ENCODE data around the gene COQ10A. TPM values are rescaled to one million over a fixed set of nuclear protein-coding genes. Genes with fewer than 3 reads are reported as not detected.

COQ10A gene
- total RNA-seq, 1 donor from 2014 or later: 7.3 TPM

DNA sequence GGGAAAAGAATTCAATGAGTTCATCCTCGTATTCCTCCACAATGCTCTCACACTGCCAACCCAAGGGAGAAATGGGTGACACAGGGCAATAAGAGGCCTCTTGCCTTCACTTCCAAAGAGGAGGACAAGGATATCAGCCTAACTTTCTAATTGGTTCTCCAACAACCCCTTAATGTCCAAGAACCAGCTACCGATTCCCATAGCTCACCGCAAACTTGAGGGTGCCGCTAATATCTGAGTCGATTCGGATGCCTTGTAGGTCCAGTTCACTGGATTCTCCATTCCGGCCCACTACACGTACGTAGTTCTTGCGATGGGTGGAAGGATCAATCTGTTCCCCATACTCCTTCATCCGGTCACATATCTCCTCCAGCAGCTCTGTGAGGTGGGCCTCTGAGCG lies 44.3 kb downstream of the COQ10A start:
- DNase-seq (ENCODE audit: low read depth, low spot score): no peak

DNA sequence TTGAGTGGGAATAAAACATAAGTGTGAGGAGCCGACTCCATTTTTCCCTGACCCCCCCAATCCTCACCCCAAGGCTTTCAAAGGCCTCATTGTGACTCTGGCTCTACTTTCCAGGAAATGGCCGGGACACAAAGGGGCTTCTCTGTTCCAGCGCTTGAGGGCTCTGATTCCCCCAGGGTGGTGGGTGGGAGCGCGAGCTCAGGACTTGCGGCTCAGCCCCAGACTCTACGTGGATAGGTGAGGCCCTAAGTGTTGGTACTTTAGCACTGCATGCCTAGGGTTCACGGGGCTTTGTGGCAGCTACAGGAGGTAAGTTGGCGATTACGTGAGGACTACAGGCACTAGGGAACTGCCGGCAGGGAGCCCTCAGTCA lies 48.5 kb downstream of the COQ10A start:
- no peak for DNase-seq (ENCODE audit: low read depth, low spot score)

DNA sequence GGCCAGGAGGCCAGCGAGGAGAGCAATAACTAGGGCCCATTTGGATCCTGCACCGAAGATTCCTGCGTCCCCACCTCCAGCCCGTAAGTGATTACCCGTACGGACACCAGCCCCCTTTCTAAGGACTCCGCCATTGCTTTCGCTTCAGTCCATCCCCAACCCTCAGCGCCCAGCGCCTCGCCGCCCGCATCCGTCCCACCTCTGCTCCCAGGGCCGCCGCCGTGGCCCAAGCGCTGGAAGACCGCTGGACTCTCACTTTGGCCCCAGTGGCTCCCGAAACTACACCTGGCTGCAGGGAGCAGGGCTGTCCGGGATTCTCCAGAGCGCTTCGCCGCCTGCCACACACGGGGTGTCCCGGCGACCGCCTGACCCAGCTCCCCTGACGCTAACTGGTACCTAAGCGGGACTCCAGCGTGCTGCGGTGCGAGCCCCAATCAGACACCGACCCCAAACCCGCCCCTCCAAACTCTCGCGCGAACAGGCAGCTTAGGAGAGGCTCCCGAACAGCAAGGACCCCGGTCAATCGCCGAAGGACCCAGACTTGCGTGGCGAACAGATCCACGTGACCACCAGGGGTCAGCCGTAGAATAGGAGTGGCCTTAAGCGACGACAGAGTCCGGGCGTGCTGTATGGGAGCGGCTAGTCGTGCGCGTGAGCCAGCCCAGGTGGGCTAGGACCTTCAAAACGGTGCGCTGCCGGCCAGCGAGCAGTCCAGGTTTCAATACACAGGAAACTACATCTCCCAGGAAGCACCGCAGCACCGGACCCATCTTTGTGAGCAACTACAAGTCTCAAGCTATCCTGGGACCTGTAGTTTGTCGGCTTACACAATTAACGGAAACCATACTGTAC lies 49.1 kb downstream of the COQ10A start, which contains the start of gene CNPY2:
TSS of gene CNPY2 (minus strand) at position 367 of the 852 bp plus-strand sequence. CDS start 771 bp downstream, outside the sequence.
- DNase-seq (ENCODE audit: low read depth, low spot score): peak; percentile 90

DNA sequence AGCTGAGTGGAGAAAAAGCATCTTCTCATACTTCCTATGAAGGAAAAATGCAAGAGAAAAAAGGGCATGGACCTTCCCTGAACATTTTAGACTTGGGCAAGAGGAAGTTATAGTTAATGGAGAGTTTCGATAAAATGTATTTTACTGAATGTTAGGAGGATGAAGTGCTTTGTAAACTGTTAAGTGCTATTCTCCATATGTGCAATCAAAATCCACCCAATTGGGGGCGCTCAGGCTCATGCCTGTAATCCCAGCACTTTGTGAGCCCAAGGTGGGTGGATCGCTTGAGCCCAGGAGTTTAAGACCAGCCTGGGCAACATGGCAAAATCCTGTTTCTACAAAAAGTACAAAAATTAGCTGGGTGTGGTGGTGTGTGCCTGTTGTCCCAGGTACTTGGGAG lies 50.9 kb downstream of the COQ10A start:
- no peak for DNase-seq (ENCODE audit: low read depth, low spot score)

Other genes starting within 250 kb of the COQ10A start
- 0.46 and 0.86 TPM in 2 replicates for gene IKZF4, start 245.9 kb upstream of the COQ10A start, total RNA-seq
- gene RPS26, start 225.0 kb upstream of the COQ10A start, total RNA-seq: 94.9 and 101 TPM in 2 replicates
- 0.07 and 0.11 TPM in 2 replicates for gene ERBB3, start 186.8 kb upstream of the COQ10A start, total RNA-seq
- gene PA2G4, start 162.4 kb upstream of the COQ10A start, total RNA-seq: 240 and 266 TPM in 2 replicates
- gene RPL41, start 150.3 kb upstream of the COQ10A start, total RNA-seq: 2,515 and 3,966 TPM in 2 replicates
- 5.5 and 7.0 TPM in 2 replicates for gene ZC3H10, start 148.7 kb upstream of the COQ10A start, total RNA-seq
- gene ESYT1, start 138.7 kb upstream of the COQ10A start, total RNA-seq: 313 and 330 TPM in 2 replicates
- gene MYL6B, start 114.4 kb upstream of the COQ10A start, total RNA-seq: 60.6 and 81.1 TPM in 2 replicates
- 2,535 and 2,553 TPM in 2 replicates for gene MYL6, start 108.6 kb upstream of the COQ10A start, total RNA-seq
- 53.2 and 70.9 TPM in 2 replicates for gene SMARCC2, start 77.5 kb upstream of the COQ10A start, total RNA-seq
- 189 and 215 TPM in 2 replicates for gene RNF41, start 45.0 kb upstream of the COQ10A start, total RNA-seq
- 37.1 and 44.1 TPM in 2 replicates for gene NABP2, start 42.6 kb upstream of the COQ10A start, total RNA-seq
- not detected in 2 replicates for gene SLC39A5, start 36.9 kb upstream of the COQ10A start, total RNA-seq
- 13.1 and 21.4 TPM in 2 replicates for gene ANKRD52, start 8.6 kb upstream of the COQ10A start, total RNA-seq
- 151 TPM in 2 replicates for gene CS, start 33.4 kb downstream of the COQ10A start, total RNA-seq
- gene CNPY2, start 49.0 kb downstream of the COQ10A start, total RNA-seq: 73.1 and 82.8 TPM in 2 replicates
- 10.6 and 15.3 TPM in 2 replicates for gene PAN2, start 67.1 kb downstream of the COQ10A start, total RNA-seq
- gene IL23A, start 71.9 kb downstream of the COQ10A start, total RNA-seq: 0.13 TPM in 1 of 2 replicates, not detected in the other
- gene STAT2, start 93.2 kb downstream of the COQ10A start, total RNA-seq: 54.6 and 87.9 TPM in 2 replicates
- gene APOF, start 95.9 kb downstream of the COQ10A start, total RNA-seq: not detected in 2 replicates
- gene TIMELESS, start 182.5 kb downstream of the COQ10A start, total RNA-seq: 14.8 and 25.3 TPM in 2 replicates
- 0.07 and 0.20 TPM in 2 replicates for gene MIP, start 187.7 kb downstream of the COQ10A start, total RNA-seq
- 1.7 and 1.8 TPM in 2 replicates for gene SPRYD4, start 201.6 kb downstream of the COQ10A start, total RNA-seq
- gene GLS2, start 221.2 kb downstream of the COQ10A start, total RNA-seq: 0.26 and 0.28 TPM in 2 replicates